Measurements from ENCODE around the gene NT5C3B.

DNA sequence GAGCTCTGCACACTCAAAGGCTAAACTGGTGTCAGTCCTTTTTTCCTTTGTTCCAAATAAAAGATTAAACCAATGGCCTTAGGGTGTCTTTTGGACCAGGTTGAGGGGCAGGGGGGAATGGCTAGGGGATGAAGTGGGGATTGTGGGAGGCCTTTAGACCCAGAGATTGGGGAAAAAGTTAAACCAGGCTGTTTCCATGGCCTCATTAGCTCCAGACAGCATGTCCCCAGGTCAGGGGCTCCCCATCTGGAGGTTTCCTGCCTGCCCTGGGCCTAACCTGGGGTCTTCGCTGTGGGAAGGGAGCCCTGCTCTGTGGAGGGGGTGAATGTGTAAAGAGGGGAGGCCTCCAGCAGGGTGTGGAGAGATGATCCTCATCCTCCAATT, 12.9 kb downstream of the NT5C3B start:
- TF ChIP-seq, protein P1, sequence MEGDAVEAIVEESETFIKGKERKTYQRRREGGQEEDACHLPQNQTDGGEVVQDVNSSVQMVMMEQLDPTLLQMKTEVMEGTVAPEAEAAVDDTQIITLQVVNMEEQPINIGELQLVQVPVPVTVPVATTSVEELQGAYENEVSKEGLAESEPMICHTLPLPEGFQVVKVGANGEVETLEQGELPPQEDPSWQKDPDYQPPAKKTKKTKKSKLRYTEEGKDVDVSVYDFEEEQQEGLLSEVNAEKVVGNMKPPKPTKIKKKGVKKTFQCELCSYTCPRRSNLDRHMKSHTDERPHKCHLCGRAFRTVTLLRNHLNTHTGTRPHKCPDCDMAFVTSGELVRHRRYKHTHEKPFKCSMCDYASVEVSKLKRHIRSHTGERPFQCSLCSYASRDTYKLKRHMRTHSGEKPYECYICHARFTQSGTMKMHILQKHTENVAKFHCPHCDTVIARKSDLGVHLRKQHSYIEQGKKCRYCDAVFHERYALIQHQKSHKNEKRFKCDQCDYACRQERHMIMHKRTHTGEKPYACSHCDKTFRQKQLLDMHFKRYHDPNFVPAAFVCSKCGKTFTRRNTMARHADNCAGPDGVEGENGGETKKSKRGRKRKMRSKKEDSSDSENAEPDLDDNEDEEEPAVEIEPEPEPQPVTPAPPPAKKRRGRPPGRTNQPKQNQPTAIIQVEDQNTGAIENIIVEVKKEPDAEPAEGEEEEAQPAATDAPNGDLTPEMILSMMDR (IDR thresholded peaks at IDR 0.05; ENCODE audit: low read depth, low read length, missing input control), result no peak
- TF ChIP-seq, protein P2, sequence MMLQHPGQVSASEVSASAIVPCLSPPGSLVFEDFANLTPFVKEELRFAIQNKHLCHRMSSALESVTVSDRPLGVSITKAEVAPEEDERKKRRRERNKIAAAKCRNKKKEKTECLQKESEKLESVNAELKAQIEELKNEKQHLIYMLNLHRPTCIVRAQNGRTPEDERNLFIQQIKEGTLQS (IDR thresholded peaks at IDR 0.05), result no peak
- TF ChIP-seq RAD21 (IDR thresholded peaks at IDR 0.05) (no peak), TAF1 (conservative IDR thresholded peaks at IDR 0.05) (no peak), GABPA (IDR thresholded peaks at IDR 0.05 in 1 of 2, conservative IDR thresholded peaks at IDR 0.05 in 1 of 2) (no peak), SP1 (IDR thresholded peaks at IDR 0.05) (no peak), YY1 (IDR thresholded peaks at IDR 0.05) (no peak), JUND (IDR thresholded peaks at IDR 0.05) (no peak), HNF4G (IDR thresholded peaks at IDR 0.05) (no peak), RXRA (IDR thresholded peaks at IDR 0.05) (no peak), FOXA1 (IDR thresholded peaks at IDR 0.05) (no peak)

Measured in liver (tissue), 3 donors.